HL-60/S4 treated with phorbol 12-myristate 13-acetate at 8.2 ng/mL for 4 days and 3 days (cell line): ENCODE measurements around the gene VWA3B.
"Not testable (repeated sequence)": the region's sequence is repeated elsewhere in the genome, so short reads cannot be mapped to it uniquely, and the experiment has no call there.

Experiments
- in situ Hi-C: fragments of 300-500 bp; cut with MboI; formaldehyde crosslinking; loops from 2 replicates; pipeline ENCODE4 v1.15.0; 2022; ENCODE audit warnings: low sequenced_read_pairs

The VWA3B gene

GRCh38 chr2:98317214-98317613 is 230.2 kb downstream of the VWA3B start:
- in situ Hi-C loops: no loop called here

GRCh38 chr2:98320171-98320570 is 233.2 kb downstream of the VWA3B start:
- in situ Hi-C loops: not testable (repeated sequence)

- in situ Hi-C loops: no loop called here
These were observed 237.2 kb downstream of the VWA3B start for GRCh38 chr2:98324181-98324580.

DNA sequence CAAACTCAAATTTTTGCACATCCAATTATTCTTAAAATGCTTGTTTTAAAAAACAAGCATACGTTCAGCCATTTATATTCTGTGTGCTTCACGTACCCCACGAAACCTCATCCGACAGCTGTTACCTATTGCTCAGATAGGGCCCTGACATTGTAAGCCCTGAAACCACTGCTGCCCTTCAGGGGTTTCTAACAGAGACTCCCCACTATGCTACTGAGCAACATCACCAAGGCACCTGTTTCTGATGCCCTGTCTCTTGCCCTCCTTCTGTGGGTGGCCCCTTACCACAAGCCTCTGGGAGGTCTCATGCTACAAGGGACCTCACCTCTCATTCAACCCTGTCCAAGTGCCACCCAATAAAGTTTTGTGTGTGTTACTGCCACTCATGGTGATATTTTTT is 240.8 kb downstream of the VWA3B start:
- in situ Hi-C loops: no loop called here

- in situ Hi-C loops: no loop called here
These were observed 242.6 kb downstream of the VWA3B start for GRCh38 chr2:98329549-98329948.

DNA sequence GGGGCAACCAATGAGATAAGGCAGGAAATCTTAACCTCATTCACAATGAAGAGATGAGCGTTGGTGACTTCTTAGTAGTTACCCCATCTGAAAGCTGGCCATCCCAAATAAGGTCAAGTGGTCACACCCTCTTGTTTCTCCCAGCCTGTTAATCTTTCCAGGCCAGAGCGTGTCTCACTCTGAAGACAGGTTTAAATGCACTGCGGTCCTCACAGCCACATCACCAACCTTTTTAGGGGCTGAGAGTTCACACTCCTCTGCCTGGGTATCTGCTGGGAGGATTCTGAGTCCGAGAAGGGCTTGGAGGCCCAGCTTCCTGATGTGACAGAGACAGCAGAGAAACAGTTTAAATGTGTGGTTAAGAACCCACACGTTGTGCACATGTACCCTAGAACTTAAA is 246.0 kb downstream of the VWA3B start:
- in situ Hi-C loops: no loop called here

GRCh38 chr2:98333922-98334321 is 247.0 kb downstream of the VWA3B start:
- in situ Hi-C loops: no loop called here

- in situ Hi-C loops: no loop called here
These were observed 247.6 kb downstream of the VWA3B start for GRCh38 chr2:98334439-98335078.

DNA sequence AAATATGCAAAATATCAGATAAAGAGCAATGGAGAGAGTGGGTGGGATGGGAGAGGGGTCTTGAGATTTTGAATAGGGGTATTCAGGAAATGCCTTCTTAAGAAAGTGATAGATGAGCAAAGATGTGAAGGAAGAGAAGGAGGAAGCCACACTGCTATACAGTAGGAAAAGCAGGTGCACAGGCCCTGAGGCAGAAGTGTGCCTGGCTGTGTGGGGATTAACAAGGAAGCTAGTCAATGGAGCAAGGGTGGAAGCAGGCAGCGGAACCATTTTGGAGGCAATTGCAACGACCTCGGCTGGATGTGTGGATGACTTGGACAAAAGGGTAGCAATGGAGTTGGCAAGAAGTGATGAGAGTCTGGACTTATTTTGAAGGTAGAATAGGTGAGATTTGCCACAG is 248.3 kb downstream of the VWA3B start:
- in situ Hi-C loops: no loop called here

- in situ Hi-C loops: no loop called here
These were observed 254.3 kb downstream of the VWA3B start for GRCh38 chr2:98341241-98341640.

GRCh38 chr2:98343285-98343684 is 256.3 kb downstream of the VWA3B start:
- in situ Hi-C loops: no loop called here

DNA sequence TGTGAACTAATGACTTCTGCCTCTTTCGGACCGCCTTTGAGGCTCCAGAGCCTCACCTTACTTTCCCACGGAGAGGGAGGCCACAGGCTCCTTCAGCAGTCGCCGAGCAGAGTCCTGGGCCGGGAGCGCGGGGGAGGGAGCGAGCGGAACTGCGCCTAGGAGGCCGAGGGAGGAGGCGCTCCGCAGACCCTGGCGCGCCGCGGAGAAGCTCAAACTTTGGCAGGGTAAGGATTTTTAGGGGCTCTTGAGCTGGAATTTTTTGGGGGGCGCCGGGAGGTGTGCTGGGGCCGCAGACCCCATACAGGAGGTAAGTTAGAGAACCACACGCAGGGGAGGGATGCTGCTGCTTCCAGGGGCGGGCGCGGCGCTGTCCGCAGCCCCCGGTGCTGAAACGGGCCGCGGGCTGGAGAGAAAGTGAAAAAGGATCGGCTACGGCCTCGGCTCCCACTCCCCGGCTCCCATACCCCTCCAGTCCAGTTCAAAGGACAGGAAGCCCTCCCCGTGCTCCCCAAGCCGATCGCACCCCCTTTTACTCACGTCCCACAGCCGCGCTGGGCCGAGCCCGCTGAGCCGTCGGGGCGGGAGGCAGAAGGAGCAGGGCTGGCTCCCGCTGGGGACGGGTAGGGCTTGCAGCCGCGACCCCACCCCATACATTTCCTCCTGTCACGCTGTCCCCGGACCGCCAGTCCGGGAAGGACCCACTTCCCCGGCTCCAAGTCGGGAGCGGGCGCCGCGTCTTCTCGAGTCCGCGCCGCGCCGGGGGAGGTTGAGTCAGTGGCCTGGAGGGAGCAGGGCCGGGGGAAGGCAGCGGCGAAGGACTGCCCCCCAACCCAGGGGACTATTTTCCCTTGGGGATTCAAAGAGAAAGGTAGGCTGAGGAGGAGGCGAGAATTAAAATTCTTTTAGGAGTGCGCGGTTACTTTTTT is 259.6 kb downstream of the VWA3B start, which contains the start of gene CNGA3:
TSS of gene CNGA3 (plus strand) at position 146 of the 926 bp plus-strand sequence. CDS start 23,520 bp downstream, outside the sequence.
- in situ Hi-C loops: no loop called here

DNA sequence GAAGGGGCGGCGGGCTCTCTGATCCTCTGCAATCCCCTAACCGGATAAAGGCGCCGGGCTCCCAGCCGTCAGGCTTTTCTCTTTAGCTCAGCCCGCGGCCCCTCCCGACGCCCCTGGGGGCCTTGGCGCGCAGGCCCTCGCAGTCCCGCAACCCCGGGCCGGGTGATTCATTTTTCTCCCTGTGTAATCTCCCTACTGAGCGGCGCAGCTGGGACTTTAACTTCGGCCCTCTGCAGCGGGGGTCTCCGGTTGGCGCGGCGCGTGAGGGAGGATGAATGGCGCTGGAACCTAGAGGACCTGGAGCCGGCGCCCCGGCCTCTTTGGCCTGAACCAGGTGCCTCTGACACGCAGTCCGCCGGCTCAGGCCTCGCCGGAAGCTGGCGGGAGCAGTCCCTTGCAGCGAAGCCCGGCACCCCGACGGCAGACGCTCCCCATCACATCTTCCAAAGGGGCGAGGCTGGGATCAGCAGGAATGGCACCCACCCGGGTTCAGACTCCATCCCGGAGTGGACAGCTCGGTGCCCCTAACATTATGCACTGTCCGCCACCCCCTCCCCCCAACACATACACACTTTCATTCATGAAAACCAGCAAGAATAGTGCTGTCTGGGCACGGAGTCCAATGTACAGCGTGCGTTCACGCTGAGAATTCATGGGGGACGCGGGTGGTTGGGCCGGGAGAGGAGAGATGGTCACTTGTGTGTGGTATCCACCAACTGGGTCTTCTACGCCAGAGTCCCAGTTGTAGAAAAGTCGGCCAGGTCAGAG is 260.5 kb downstream of the VWA3B start:
- in situ Hi-C loops: no loop called here

DNA sequence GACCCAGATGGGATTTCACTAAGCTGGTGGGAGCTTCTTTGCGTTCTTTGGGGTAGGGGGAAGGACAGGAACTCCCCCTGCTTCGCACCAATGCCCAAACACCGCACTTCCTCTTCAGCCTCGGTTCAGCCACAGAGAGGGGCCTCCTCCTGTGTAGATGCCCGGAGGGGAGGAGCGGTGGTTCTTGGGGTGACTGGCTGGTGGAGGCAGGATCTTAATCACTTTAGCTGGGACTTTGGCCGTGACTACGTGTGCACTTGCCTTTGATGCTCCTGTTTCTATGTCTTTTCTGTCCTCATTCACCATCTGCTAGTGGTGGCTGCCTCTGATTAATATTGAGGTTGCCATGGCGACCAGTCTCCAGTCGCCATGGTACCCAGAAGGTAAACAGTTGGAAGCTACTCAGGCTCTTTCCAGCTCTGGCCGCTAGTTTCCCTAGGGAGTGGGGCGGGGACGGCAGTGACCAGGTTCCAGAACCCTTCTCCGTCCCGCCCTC is 261.1 kb downstream of the VWA3B start:
- in situ Hi-C loops: no loop called here

- in situ Hi-C loops: no loop called here
These were observed 263.4 kb downstream of the VWA3B start for GRCh38 chr2:98350411-98350810.

DNA sequence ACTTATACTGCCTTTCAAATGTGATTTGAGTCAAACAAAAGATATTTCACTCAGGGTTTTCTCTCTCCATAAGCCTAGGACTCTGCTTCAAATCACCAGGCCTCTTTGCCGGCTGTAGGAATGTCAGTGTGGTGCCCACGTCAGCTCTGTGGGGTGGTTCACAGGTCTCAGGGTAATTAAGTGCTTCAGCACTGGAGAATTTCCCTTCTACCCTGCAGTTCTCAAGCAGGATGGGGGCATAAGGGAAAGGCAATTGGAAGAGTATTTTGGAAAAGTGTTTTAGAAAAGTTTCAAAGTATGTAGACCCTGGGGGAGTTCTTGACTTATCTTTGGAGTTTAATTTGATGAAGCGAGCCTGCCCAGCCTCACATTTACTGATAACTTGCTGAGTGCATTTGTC is 268.9 kb downstream of the VWA3B start:
- in situ Hi-C loops: no loop called here

- in situ Hi-C loops: no loop called here
These were observed 269.8 kb downstream of the VWA3B start for GRCh38 chr2:98356729-98357128.

DNA sequence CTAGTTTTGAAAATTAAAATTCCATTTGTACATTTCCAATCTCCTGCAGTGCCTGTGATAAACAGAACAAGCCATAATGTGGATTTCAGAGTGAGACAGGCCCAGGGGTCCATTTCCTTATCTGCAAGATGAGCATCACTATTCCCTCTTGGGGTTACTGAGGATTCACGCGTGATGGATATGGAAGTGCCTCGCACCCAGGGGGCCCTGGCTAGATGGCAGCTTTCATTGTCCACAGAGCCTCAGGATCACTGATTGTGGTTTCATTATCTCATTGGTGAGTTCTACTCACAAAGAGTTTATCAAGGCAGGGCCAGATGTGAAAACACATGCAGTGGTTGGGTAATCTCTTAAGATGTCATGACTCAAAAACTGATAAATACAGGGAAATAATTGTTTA is 270.9 kb downstream of the VWA3B start:
- in situ Hi-C loops: no loop called here

GRCh38 chr2:98359986-98360385 is 273.0 kb downstream of the VWA3B start:
- in situ Hi-C loops: no loop called here
